ENCODE results near the gene CGNL1. TPM values are rescaled to one million over a fixed set of nuclear protein-coding genes. Genes with fewer than 3 reads are reported as not detected.

CGNL1 gene
- total and polyA plus RNA-seq, 8 donors, result 0.29 to 36.2 (median 19.5) TPM

DNA sequence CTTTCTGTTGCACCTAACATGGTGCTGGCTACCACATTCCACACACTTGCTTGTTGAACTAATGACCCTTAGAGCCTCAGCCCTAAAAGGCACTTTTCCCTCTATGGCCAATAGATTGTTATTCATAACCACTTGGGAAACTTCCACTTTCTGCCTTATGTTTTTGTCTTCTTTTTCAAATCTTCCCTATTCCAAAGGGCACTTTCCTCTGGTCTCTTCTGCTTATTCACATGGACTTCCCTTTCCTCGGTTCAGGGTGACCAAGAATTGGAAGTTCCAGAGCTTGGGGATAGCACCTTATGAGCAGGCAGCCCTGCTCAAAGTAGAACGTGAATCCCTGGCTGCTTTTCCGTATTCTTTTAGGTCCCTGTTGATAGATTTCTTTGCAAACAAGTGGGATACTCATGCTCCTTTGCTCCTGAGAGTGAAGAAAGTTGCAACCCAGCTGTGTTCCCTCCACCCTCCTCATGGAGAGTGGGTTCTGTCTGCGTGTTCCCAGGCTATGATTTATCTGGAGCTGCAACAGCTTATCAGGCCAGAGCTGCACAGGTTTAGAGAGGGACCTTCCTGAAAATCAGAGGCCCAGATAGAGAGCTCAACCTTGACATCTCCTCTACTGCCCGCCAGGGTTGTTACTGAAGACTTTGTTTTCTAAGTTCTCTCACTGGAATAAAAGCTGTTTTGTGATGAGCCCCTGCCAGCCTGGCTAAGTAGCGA lies 156.6 kb downstream of the CGNL1 start:
- H3K4me1 ChIP-seq, result peaks cover 8 to 22% (median 10%) of the 10 kb centered on the region in 4 donors
- H3K9me3 ChIP-seq, result no peaks in the 10 kb centered on the region
- H3K27me3 ChIP-seq, result no peaks in the 10 kb centered on the region
- H3K4me3 ChIP-seq, result no peak overlapping the region
- TF ChIP-seq POLR2AphosphoS5 (IDR thresholded peaks at IDR 0.05) (no peak), EP300 (IDR thresholded peaks at IDR 0.05) (no peak)
- H3K27ac ChIP-seq, result peak overlapping the region in 1 of 5 donors; percentile 27
- peaks cover 0 to 46% (median 25%) of the 10 kb centered on the region in 4 donors for H3K36me3 ChIP-seq
- DNase-seq, result no peak
- 64 to 83% (median 69%) methylated on average over 6 of the region's 6 CpGs for WGBS, 5 donors
- intact Hi-C loops (cut with DNase I; ENCODE audit: low total_unique reads), result no loop called here

DNA sequence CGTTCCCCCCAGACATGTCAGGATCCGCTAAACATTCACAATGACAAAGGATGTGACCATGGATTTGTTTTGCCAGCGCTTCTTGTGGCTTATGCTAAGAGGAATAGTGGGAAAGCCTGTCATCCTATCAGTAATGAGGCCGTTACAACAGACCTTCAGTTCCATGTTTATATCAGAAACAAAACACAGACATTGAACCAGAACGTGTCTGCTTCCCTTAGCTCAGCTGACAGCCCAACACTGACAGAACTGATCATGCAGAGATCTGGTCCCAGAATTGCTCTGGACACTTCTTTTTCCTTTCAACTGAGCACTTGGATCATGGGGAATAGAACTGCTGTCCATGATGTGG lies 157.1 kb downstream of the CGNL1 start:
- no peak for TF ChIP-seq EP300 (IDR thresholded peaks at IDR 0.05)
- no peak for TF ChIP-seq POLR2A (IDR thresholded peaks at IDR 0.05)
- TF ChIP-seq, protein P1, sequence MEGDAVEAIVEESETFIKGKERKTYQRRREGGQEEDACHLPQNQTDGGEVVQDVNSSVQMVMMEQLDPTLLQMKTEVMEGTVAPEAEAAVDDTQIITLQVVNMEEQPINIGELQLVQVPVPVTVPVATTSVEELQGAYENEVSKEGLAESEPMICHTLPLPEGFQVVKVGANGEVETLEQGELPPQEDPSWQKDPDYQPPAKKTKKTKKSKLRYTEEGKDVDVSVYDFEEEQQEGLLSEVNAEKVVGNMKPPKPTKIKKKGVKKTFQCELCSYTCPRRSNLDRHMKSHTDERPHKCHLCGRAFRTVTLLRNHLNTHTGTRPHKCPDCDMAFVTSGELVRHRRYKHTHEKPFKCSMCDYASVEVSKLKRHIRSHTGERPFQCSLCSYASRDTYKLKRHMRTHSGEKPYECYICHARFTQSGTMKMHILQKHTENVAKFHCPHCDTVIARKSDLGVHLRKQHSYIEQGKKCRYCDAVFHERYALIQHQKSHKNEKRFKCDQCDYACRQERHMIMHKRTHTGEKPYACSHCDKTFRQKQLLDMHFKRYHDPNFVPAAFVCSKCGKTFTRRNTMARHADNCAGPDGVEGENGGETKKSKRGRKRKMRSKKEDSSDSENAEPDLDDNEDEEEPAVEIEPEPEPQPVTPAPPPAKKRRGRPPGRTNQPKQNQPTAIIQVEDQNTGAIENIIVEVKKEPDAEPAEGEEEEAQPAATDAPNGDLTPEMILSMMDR (IDR thresholded peaks at IDR 0.05), result no peak
- no peak for TF ChIP-seq POLR2AphosphoS5 (IDR thresholded peaks at IDR 0.05)
- 68 to 84% (median 75%) methylated on average over 5 of the region's 5 CpGs for WGBS, 5 donors
- Histone ChIP-seq H3K4me3 (no peak overlapping the region), H3K4me1 (peaks cover 8 to 22% (median 10%) of the 10 kb centered on the region in 4 donors), H3K9me3 (no peaks in the 10 kb centered on the region), H3K27me3 (no peaks in the 10 kb centered on the region), H3K36me3 (peaks cover 0 to 45% (median 24%) of the 10 kb centered on the region in 4 donors), H3K27ac (no peak overlapping the region)
- intact Hi-C loops (cut with DNase I; ENCODE audit: low total_unique reads), result no loop called here
- no peak for DNase-seq

DNA sequence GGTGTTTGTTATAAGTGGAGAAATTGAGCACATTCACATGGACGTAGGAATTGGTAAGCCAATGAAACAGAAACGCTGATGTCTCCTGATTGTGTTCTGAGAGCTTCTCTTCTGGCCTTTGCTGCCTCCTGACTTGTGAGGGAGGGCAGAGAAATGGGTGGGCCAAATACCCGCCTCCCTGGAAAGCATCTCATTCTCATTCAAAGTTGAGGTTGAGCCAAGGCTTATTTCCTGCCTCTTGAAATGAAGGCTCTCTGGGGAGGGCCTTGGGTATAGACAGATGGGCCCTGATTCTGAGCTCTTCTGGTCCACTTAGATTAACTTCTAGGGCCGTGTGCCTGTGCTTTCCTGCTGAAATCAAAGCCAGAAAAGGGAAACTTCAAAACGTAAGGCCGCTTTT lies 158.0 kb downstream of the CGNL1 start:
- no peak overlapping the region for H3K27ac ChIP-seq
- no peak for TF ChIP-seq EP300 (IDR thresholded peaks at IDR 0.05)
- H3K27me3 ChIP-seq, result no peaks in the 10 kb centered on the region
- H3K4me1 ChIP-seq, result peaks cover 8 to 22% (median 10%) of the 10 kb centered on the region in 4 donors
- no peak overlapping the region for H3K4me3 ChIP-seq
- intact Hi-C loops (cut with DNase I; ENCODE audit: low total_unique reads), result no loop called here
- peaks cover 0 to 37% (median 22%) of the 10 kb centered on the region in 4 donors for H3K36me3 ChIP-seq
- 55 to 74% (median 59%) methylated on average over 6 of the region's 6 CpGs for WGBS, 5 donors
- peak in 1 of 2 donors; percentile 46 for DNase-seq
- no peaks in the 10 kb centered on the region for H3K9me3 ChIP-seq

DNA sequence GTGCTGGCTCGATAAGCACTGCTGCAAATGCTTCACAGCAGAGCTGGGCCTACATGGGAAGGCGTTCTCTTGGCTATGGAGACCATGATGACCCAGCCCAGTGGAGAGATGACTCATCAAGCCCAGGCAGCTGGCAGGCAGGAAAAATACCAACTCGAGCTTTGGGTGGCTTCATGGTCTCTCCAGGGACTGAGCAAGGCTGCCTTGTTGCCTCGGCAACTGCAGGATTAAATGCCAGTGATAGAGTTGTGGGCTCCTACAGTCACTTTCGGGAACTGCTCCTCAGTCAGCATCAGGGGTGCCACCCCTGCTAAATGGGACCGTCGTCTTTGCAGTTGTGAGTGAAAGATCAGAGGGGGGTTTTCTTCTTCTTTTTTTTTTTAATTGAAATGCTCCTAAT lies 160.8 kb downstream of the CGNL1 start:
- H3K4me3 ChIP-seq, result no peak overlapping the region
- intact Hi-C loops (cut with DNase I; ENCODE audit: low total_unique reads), result no loop called here
- H3K36me3 ChIP-seq, result peaks cover 0 to 36% (median 13%) of the 10 kb centered on the region in 4 donors
- no peaks in the 10 kb centered on the region for H3K9me3 ChIP-seq
- peaks cover 8 to 25% (median 15%) of the 10 kb centered on the region in 4 donors for H3K4me1 ChIP-seq
- peak overlapping the region in 1 of 5 donors; percentile 17 for H3K27ac ChIP-seq
- TF ChIP-seq, protein P1 (IDR thresholded peaks at IDR 0.05), result no peak
- no peak for TF ChIP-seq POLR2A (IDR thresholded peaks at IDR 0.05)
- peak in 1 of 3 donors; percentile 37 for TF ChIP-seq POLR2AphosphoS5 (IDR thresholded peaks at IDR 0.05)
- WGBS, 5 donors, result 49 to 67% (median 52%) methylated on average over 7 of the region's 7 CpGs
- no peaks in the 10 kb centered on the region for H3K27me3 ChIP-seq
- peak; percentile 55 for DNase-seq

DNA sequence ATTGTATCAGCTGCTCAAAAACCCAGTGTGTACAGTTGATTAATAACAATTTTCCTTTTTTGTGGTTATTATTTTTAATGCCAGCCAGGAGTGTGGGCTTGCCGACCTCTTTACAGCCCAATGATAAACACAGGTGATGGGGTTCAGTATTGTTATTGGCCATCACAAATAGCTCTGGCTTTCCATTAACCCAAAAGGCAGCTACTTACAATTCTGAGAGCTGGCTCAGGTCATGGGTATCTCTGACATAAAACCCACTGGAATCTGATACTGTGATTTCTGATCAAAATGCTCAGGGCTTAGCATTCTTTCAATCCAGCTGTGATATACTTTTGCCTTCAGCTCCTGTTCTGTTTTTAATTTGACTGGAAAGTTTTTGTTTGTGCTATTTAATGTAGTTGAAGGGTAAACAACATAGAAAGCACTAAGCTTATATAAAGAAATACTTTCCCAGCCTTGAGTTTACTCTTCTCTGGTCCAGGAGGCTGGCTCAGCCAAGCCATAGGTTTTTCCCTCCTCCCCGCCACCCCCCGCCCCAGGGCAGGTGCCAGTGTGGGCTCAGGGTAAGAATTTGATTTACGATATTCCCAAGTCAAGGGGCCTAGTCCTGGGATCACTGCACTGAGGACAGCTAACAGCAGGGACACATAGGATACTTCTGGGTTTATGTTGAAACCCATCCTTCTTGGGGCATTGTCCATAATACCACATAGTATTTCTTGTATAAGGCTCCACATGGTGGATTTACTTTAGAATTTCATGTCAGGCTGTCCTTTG lies 161.4 kb downstream of the CGNL1 start:
- 40 to 65% (median 56%) methylated on average over 4 of the region's 4 CpGs for WGBS, 5 donors
- intact Hi-C loops (cut with DNase I; ENCODE audit: low total_unique reads), result no loop called here
- H3K27ac ChIP-seq, result peak overlapping the region in 2 of 5 donors; percentile 17 to 33
- no peaks in the 10 kb centered on the region for H3K27me3 ChIP-seq
- H3K4me3 ChIP-seq, result no peak overlapping the region
- H3K9me3 ChIP-seq, result no peaks in the 10 kb centered on the region
- TF ChIP-seq, protein P1 (IDR thresholded peaks at IDR 0.05), result no peak
- TF ChIP-seq EP300 (IDR thresholded peaks at IDR 0.05), result no peak
- TF ChIP-seq POLR2AphosphoS5 (IDR thresholded peaks at IDR 0.05), result no peak
- DNase-seq, result no peak
- H3K4me1 ChIP-seq, result peaks cover 12 to 25% (median 15%) of the 10 kb centered on the region in 4 donors
- peaks cover 0 to 30% (median 7%) of the 10 kb centered on the region in 4 donors for H3K36me3 ChIP-seq
